Testis (tissue), 3 donors: ENCODE measurements around the gene IQUB. TPM values are rescaled to one million over a fixed set of nuclear protein-coding genes. Genes with fewer than 3 reads are reported as not detected.
A peak's percentile ranks its signal among the peaks of the same experiment; 100 is the strongest.

ENCODE experiments used
- DNase-seq: peaks from one replicate; pipeline ENCODE4 v3.0.0-alpha.2; 2019
- H3K27ac ChIP-seq, 2 donors: fragments of 200-600 bp; sonication (generic); one replicate each; pipeline ENCODE4 v1.5.1; 2019
- H3K27me3 ChIP-seq: fragments of 200-600 bp; sonication (generic); one replicate; pipeline ENCODE4 v1.5.1; 2019
- H3K36me3 ChIP-seq: fragments of 200-600 bp; sonication (generic); one replicate; pipeline ENCODE4 v1.5.1; 2017; ENCODE audit warnings: low read depth; ENCODE audit errors: missing control alignments
- H3K4me1 ChIP-seq: fragments of 200-600 bp; sonication (generic); one replicate; pipeline ENCODE4 v1.5.1; 2019
- H3K4me3 ChIP-seq, 2 donors: fragments of 200-600 bp; sonication (generic); one replicate each; pipeline ENCODE4 v1.5.1; 2017 to 2019
- H3K9me3 ChIP-seq: fragments of 200-600 bp; sonication (generic); one replicate; pipeline ENCODE4 v1.5.1; 2017
- POLR2A ChIP-seq: fragments of 450-650 bp; IDR thresholded peaks from one replicate; pipeline ENCODE4 v1.6.1; 2017; ENCODE audit warnings: antibody characterized with exemption, mild to moderate bottlenecking, moderate library complexity
- WGBS, 2 donors: methylation state at CpG; one replicate each; pipeline ENCODE4 v1.1.5; 2018; 5-methylcytosine and 5-hydroxymethylcytosine counted together
- intact Hi-C: fragments of 100-400 bp; cut with DNase I; formaldehyde crosslinking; loops from one replicate; pipeline ENCODE4 v1.15.1; 2023; ENCODE audit warnings: low total_unique reads
- polyA plus RNA-seq: library from polyadenylated mRNA; stranded (reverse); fragments of 350-450 nt; fragmentation: Illumina TruSeq; extraction: RNeasy Lipid Tissue Mini Kit (QIAGEN cat#74804); gene quantifications from one replicate; pipeline ENCODE4 v1.2.3, GENCODE V29; 2014; ENCODE audit warnings: low read depth, low replicate concordance; ENCODE audit not compliant: insufficient read depth
- total RNA-seq, 2 donors: library from RNA; depleted of rRNA; stranded (reverse); fragments of >200 nt; gene quantifications; one replicate each; pipeline ENCODE4 v1.2.3, GENCODE V29; 2016
- TF ChIP-seq, protein P1 (sequence below), 3 experiments: fragments of 450-650 bp in 2 of 3; fragments of 200-600 bp in 1 of 3; sonication (generic) in 1 of 3; IDR thresholded peaks; one replicate each; pipeline ENCODE4 v1.5.1; 2016 to 2019; ENCODE audit warnings: antibody characterized with exemption in 3 of 3, mild to moderate bottlenecking in 2 of 3, moderate library complexity in 1 of 3

The IQUB gene
- total and polyA plus RNA-seq, 3 donors from 2014 or later = 21.3 to 49.2 (median 34.6) TPM

DNA sequence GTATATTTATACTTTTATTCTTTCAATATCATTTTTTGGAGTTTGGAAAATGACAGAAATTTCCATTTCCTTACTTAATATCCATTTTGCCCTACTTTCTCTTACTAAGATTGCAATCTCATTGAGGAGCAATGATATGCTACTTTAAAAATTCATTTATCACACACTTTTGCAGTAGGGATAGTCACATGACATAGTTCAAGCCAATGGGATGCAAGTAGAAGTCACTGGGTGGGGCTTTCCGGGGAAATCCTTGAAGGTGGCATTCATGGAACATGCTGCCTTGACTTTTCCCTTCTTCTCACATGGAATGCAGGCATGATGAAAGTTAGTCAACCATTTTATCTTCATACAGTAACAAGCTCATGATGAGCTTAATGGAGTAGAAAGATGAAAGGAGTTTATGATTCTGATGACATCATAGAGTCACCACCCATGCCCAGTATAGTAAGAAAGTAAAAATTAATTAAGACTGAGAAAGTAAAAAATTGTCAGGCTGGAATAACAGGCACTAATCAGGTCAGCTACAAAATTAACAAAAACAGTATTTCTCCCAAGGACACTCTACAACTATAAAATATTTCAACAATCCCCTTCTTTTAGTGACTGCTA is 33.4 kb downstream of the IQUB start:
- WGBS, 2 donors = 91 to 92% methylated on average over 1 of the region's 1 CpG
- Histone ChIP-seq H3K27ac (peak overlapping the region; percentile 15 to 57), H3K36me3 (no peaks in the 10 kb centered on the region), H3K4me3 (no peak overlapping the region), H3K4me1 (peaks cover 16% of the 10 kb centered on the region), H3K27me3 (no peaks in the 10 kb centered on the region), H3K9me3 (no peaks in the 10 kb centered on the region)
- TF ChIP-seq, protein P1, sequence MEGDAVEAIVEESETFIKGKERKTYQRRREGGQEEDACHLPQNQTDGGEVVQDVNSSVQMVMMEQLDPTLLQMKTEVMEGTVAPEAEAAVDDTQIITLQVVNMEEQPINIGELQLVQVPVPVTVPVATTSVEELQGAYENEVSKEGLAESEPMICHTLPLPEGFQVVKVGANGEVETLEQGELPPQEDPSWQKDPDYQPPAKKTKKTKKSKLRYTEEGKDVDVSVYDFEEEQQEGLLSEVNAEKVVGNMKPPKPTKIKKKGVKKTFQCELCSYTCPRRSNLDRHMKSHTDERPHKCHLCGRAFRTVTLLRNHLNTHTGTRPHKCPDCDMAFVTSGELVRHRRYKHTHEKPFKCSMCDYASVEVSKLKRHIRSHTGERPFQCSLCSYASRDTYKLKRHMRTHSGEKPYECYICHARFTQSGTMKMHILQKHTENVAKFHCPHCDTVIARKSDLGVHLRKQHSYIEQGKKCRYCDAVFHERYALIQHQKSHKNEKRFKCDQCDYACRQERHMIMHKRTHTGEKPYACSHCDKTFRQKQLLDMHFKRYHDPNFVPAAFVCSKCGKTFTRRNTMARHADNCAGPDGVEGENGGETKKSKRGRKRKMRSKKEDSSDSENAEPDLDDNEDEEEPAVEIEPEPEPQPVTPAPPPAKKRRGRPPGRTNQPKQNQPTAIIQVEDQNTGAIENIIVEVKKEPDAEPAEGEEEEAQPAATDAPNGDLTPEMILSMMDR (IDR thresholded peaks at IDR 0.05) = no peak
- no peak for TF ChIP-seq POLR2A
- intact Hi-C loops = no loop called here
- no peak for DNase-seq

DNA sequence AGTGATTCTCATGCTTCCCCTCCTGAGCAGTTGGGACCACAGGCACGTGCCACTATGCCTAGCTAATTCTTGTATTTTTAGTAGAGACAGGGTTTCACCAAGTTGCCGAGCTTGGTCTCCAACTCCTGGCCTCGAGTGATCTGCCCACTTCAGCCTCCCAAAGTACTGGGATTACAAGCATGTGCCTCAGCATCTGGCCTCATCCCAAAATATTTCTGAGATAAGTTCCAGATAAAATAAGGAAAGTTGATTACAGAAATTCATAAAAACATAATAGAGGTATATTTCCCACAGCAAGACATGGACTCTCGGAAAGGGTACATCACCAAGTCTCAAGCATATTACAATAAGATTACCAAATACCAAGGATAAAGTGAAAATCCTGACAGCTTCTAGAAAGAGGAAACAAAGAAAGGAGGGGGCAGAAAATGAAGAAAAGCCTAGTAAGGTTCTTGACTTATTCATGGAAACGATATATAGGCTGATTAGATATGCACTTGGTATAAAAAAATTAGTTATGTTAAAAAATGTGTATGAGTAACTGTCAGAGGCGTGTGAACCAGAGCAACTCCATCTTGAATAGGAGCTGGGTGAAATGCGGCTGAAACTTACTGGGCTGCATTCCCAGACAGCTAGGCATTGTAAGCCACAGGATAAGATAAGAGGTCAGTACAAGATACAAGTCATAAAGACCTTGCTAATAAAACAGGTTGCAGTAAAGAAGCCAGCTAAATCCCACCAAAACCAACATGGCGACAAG is 35.0 kb downstream of the IQUB start:
- Histone ChIP-seq H3K27me3 (no peaks in the 10 kb centered on the region), H3K9me3 (no peaks in the 10 kb centered on the region), H3K27ac (no peak overlapping the region), H3K4me1 (peaks cover 16% of the 10 kb centered on the region), H3K36me3 (no peaks in the 10 kb centered on the region), H3K4me3 (no peak overlapping the region)
- intact Hi-C loops = no loop called here
- WGBS, 2 donors = 76 to 79% methylated on average over 8 of the region's 8 CpGs
- peak; percentile 44 for DNase-seq
- TF ChIP-seq, protein P1 (IDR thresholded peaks at IDR 0.05) = no peak
- no peak for TF ChIP-seq POLR2A

DNA sequence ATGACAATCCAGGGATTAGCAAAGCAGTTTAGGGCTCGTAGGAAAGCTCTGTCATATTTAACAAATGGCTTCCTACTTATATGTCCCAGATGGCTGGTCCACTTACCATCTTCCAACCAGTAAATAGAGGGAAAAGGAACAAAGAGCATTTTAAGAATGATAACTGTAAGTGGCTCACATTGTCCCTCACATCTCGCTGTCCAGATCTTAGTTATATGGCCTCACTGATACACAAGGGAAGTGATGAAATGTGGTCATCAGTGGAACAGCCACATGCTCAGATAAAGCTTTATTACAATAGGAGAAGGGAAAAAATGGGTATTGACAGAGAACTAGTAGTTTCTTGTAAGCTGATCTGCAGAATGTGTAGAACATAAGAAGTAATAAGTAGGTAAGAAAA is 35.8 kb downstream of the IQUB start:
- peaks cover 16% of the 10 kb centered on the region for H3K4me1 ChIP-seq
- TF ChIP-seq, protein P1 (IDR thresholded peaks at IDR 0.05) = no peak
- no peak for TF ChIP-seq POLR2A
- no peaks in the 10 kb centered on the region for H3K27me3 ChIP-seq
- H3K27ac ChIP-seq = no peak overlapping the region
- intact Hi-C loops = no loop called here
- no peak for DNase-seq
- 78 to 83% methylated on average over 2 of the region's 2 CpGs for WGBS, 2 donors
- H3K4me3 ChIP-seq = no peak overlapping the region
- no peaks in the 10 kb centered on the region for H3K9me3 ChIP-seq
- no peaks in the 10 kb centered on the region for H3K36me3 ChIP-seq

DNA sequence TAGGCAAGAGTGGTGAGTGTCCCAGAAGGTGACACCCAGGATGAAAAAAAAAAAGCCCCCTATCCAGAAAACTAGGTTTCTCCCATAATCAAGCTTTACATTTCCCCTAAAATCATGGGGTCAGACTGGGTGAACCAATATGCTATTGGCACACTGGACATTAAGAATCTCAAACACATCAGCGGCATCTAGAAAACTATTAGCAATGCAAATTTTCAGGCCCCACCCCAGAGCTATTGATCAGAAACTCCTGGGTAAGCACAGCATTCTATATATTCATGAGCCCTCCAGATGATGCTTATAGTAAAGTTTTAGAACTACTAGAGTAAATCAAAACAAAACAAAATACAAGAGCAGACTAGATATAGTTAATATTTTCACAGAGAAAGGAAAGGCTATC is 36.4 kb downstream of the IQUB start:
- no peaks in the 10 kb centered on the region for H3K27me3 ChIP-seq
- H3K27ac ChIP-seq = no peak overlapping the region
- no peaks in the 10 kb centered on the region for H3K36me3 ChIP-seq
- TF ChIP-seq, protein P1 (IDR thresholded peaks at IDR 0.05) = no peak
- no peak for TF ChIP-seq POLR2A
- H3K4me3 ChIP-seq = no peak overlapping the region
- peaks cover 16% of the 10 kb centered on the region for H3K4me1 ChIP-seq
- DNase-seq = no peak
- no peaks in the 10 kb centered on the region for H3K9me3 ChIP-seq
- intact Hi-C loops = no loop called here
- 81 to 96% methylated on average over 1 of the region's 1 CpG for WGBS, 2 donors
